H4 (cell line): ENCODE results near the gene CEP41. TPM values are rescaled to one million over a fixed set of nuclear protein-coding genes. Genes with fewer than 3 reads are reported as not detected.
"Not testable (repeated sequence)": the region's sequence is repeated elsewhere in the genome, so short reads cannot be mapped to it uniquely, and the experiment has no call there.

ENCODE experiments used
- DNase-seq: peaks from one replicate; pipeline ENCODE4 v3.0.0-alpha.2; 2015; ENCODE audit warnings: low spot score
- total RNA-seq: library from RNA; depleted of rRNA; stranded (reverse); fragments of >200 nt; shearing (Covaris generic); gene quantifications from 2 replicates; pipeline ENCODE4 v1.2.3, GENCODE V29; 2014

CEP41 gene
- total RNA-seq, 1 experiment from 2014 or later: 36.0 TPM

- DNase-seq: no peak
These were observed 20.5 kb upstream of the CEP41 start for GRCh38 chr7:130461272-130461671.

DNA sequence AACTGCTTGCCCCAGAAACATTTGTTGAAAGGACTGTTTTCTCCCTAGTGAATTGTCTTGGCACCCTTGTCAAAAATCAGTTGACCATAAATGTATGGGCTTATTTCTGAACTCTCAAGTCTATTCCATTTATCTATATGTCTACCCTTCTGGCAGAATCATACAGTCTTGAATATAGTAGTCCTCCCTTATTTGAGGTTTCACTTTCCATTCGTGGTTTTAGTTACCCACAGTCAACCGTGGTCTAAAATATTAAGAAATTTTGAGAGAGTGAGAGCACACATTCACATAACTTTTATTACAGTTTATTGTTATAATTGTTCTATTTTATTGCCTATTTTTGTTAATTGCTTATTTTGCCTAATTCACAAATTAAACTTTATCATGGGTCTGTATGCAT, 17.4 kb upstream of the CEP41 start:
- no peak for DNase-seq

DNA sequence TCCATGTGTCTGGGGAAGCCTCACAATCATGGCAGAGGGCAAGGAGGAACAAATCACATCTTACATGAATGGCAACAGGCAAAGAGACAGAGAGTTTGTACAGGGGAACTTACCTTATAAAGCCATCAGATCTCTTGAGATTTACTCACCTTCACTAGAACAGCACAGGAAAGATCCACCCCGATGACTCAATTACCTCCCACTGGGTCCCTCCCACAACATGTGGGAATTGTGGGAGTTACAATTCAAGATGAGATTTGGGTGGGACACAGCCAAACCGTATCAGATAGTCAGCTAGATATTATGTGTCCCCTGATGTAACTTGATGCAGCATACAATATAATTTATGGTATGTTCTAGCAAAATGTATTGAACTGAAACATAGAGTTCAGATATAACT, 14.1 kb upstream of the CEP41 start:
- DNase-seq: no peak

DNA sequence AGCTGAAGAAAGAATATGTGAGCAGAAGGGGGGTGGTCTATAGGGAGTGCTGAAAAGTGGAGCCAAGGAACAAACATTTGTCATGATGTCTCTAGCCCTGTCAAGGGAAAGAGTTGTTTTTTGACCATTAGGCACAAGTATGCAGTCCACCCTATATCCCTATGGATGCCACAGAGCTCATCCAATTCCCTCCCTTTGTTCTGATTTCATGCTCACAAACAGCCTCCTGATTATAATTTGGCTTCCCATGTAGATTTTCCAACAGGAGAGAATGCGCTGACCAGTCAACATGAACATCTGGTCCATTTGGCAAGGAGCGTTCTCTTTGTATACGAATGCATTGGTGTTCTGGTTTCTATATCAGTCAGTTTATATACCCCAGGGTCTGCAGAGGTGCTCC, 12.1 kb upstream of the CEP41 start:
- no peak for DNase-seq

GRCh38 chr7:130451344-130451743, 10.5 kb upstream of the CEP41 start:
- DNase-seq: not testable (repeated sequence)

- DNase-seq: no peak
These were observed 5.4 kb upstream of the CEP41 start for GRCh38 chr7:130446259-130446658.

DNA sequence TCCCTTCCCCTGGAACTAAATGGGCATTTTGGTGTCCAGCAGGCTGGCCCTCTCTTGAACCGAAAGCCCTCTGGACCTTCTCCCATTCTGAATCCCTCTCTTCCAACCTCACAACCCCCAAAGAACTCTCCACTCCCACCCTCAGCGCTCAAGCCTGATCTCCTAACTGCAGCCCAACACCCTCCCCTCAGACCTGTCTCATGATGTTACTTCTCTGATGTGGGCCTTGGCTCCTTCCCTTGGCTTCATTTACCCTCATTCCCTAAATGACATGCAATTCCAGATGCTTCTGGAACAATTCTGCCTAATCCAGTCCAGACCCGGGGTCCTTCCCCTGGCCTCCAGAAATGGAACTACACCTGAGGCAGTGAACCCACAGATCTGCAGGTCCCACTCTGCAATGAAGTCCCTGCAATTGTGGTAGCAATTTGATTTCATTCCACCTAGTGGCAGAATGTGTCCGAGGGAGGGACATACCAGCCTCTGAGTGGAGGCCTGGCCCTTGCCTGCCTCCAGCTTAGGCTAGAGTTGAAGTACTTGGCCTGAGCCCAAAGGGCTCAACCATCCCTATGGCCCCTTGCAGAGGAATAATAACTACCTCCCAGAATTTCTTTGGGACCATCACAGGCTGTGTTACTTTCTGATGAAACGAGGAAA, 4.1 kb upstream of the CEP41 start:
- no peak for DNase-seq

- no peak for DNase-seq
These were observed 3.4 kb upstream of the CEP41 start for GRCh38 chr7:130444234-130444633.

- no peak for DNase-seq
These were observed 1.8 kb upstream of the CEP41 start for GRCh38 chr7:130442601-130443000.

DNA sequence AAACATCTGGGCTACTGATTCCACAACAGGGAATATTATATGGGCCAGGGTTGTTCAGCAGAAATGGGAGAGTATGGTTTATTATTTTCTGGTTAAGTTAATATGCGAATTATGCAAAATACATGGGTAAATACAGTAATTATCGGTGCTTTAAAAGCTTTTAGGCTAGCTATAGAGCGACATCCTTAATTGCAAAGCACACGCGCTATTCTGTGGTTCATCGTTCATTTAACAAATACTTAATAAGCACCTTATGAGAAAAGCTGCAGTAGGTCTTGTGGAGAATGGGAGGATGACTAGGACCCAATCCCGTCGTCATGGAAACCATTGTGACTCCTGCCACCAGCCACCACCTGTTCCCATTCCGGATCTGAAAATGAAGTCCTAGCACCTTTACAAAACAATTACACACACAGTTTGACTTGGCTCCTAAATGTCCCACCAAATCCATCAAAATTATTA, 623 bp upstream of the CEP41 start:
- DNase-seq: no peak

GRCh38 chr7:130436253-130436652, 4.6 kb downstream of the CEP41 start:
- DNase-seq: no peak

DNA sequence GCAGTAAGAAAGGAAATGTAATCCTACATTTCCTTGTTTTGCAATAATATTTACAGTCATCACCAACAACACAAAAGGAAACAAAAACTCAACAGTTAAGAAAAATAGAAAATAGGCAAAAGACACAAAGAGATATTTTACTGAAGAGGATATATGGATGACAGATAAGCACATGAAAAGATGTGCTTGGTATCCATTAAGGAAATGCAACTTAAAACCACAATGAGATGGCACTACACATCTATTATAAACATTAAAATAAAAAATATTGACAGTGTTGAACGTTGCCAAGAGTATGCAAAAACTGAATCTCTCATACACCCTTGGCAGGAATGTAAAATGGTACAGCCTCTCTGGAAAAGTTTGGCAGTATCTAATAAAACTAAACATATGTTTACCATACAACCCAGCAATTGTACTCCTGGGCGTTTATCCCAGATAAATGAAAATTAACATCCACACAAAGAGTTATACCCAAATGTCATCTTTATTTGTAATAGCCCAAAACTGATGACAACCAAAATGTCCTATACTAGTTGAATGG, 5.4 kb downstream of the CEP41 start:
- no peak for DNase-seq

GRCh38 chr7:130433301-130433700, 7.5 kb downstream of the CEP41 start:
- DNase-seq: no peak

GRCh38 chr7:130432886-130433285, 7.9 kb downstream of the CEP41 start:
- DNase-seq: no peak

DNA sequence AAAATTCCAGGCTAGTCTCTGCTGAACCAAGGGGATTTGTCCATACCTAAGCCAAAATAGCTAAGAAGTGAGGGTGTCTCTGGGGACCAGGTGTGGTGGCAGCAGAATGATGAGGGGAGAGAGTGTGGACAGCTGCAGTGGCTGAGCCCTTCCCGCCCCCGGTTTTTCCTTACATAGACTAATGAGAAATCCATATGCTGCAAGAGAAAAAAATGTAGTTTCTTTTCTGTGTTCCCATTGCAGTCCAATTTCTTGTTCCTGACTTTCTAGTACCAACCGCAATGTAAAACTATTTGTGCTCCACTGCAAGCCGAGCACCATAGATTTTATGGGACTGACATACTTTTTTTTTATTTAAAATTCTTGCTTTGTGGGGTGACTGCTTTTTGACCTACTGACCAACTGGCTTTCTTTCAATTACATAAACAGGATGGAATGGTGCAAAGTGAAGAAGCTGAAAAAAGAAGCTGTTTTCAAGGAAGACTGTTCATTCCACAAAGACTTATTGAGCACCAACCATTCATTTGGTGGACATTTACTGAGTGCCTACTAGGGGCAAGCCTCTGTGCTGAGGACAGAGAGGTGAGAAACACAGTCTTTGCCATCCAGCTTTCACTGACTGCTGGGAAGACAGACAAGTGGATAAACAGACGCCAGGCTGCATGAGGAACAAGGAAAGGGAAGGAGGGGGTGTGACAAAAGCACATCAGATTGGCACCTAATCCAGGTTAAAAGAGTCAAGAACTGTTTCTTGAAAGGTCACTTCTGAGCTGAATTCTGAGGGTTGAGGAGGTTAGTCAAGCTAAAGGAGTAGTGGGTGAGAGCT, 9.8 kb downstream of the CEP41 start:
- DNase-seq: no peak

DNA sequence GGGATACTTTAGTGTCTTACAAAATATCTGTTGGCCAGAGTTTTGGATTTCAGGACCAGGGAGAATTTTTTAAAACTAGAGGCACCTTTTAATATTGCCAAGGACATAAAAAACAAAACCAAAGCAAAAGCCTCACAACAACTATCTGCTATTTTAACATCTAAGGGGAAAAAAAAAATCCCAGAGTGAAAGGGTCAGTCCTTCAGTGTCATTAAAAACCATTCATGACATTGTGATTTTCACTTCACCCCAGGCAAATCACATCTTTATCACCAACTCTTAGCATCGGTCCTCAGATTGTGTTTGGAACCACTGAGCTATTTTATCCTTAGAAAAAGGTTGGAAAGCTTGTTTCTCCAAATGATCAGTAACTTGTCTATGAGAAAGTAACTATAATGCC, 10.7 kb downstream of the CEP41 start:
- DNase-seq: no peak

DNA sequence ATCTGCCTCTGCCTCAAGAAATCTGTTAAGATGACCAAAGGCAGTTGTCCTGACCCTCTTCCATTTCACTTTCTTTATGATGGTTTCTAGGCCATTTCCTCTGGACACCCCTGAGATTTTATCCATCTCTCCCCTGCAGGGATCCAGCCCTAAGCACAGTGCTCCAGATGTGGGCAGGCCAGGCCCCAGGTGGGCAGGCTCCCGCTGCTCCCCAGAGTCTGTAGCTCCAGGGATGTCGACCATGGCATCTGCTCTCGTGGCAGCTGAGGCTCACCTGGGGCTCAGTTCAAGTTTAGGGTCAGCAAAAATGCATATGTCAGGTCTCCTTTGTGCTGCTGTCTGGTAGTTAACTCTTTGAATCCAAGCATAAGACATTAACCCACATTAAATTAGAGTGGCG, 11.8 kb downstream of the CEP41 start:
- no peak for DNase-seq

DNA sequence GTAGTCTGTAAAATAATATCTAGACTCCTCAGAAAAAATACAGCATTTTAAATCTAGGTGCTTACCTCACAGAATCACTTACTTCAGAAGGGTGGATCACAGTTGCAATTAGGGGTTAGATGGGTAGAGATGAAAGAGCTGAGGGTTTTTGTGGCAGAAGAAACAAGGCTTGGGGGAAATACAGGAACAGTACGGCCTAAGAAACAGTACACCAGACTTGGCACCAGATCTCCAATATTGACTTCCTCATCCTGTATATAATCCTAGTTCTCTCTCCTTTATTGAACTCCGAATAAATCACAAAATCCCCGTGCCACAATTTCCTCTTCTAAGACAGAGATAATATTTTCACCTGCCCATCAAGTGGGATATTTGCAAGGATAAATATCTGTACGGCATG, 14.3 kb downstream of the CEP41 start:
- DNase-seq: no peak

- DNase-seq: no peak
These were observed 15.0 kb downstream of the CEP41 start for GRCh38 chr7:130425796-130426195.

- no peak for DNase-seq
These were observed 17.2 kb downstream of the CEP41 start for GRCh38 chr7:130423501-130424037.

- DNase-seq: peak; percentile 52
These were observed 19.1 kb downstream of the CEP41 start for GRCh38 chr7:130421684-130422083.

- no peak for DNase-seq
These were observed 19.8 kb downstream of the CEP41 start for GRCh38 chr7:130420943-130421578.
